NCI-H2107 (cell line): Measurements from ENCODE around the gene GNGT1.

Source experiments
- DNase-seq: peaks from one replicate; lab custom pipeline; 2025; lab: John Stamatoyannopoulos, UW

The GNGT1 gene

DNA sequence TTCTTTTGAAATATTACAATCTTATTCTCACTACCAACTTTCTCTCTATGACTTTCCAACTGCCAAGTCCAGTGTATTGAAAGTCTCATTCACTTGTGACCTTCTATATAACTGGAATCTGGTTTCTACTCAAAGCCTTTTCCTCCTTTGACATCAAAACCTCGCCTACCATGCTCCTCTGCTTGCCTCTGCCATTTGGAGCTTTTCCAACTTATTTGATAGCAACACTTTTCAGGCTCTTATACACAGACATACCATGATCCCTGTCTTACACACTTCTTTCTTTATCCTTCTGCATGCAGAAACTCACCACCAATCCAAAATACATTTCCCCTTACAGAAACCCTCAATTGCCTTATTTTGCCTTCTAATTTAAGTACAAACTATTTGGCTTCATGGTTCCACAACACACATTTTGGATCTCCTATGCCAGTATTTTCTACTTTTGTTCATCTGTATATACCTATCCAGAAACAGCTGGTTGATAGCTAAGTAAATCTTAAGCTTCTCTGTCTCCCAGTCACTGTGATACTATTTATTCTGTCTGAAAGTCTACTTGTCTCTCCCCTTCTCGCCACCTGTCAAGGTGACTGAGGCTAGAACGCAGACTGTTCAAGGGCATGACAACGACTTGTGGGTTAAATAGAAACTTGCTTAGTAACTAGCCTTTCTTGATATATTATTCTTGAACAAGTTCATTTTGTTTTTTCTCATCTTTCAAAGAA lies 37.6 kb downstream of the GNGT1 start:
- DNase-seq: no peak

DNA sequence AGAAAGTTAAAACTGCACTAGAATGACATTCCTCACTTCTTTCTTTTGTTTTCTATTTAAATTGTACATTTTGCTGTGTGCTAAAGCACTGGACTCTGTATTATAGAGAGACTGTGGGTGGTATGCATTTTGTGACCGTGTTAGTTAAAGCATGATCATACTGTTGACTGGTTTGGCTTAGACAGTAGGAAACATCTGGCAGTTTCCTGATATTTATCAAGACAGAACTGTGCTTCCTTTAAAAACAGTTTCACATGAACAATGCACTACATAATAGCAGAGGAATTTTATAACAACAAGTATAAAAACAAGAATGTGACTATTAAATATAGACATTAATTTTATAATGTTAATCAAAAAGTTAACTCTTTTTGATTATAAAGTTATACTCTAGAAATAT lies 38.3 kb downstream of the GNGT1 start:
- DNase-seq: no peak

DNA sequence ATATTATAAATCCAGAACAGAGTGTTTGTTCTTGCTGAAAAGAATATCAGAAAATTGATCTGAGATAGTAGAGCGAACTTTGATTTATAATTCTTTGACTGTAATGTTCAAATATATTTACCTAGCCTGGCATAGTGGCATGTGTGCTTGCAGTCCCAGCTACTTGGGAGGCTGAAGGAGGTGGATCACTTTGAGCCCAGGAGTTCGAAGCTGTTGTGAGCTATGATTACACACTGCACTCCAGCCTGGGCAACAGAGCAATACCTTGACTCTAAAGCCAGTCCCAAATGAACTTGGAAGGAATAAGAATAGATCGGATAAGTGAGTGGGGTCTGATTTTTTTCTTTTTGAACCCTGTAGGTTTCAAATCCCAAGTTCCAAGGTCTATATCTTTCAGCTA lies 38.7 kb downstream of the GNGT1 start:
- no peak for DNase-seq

DNA sequence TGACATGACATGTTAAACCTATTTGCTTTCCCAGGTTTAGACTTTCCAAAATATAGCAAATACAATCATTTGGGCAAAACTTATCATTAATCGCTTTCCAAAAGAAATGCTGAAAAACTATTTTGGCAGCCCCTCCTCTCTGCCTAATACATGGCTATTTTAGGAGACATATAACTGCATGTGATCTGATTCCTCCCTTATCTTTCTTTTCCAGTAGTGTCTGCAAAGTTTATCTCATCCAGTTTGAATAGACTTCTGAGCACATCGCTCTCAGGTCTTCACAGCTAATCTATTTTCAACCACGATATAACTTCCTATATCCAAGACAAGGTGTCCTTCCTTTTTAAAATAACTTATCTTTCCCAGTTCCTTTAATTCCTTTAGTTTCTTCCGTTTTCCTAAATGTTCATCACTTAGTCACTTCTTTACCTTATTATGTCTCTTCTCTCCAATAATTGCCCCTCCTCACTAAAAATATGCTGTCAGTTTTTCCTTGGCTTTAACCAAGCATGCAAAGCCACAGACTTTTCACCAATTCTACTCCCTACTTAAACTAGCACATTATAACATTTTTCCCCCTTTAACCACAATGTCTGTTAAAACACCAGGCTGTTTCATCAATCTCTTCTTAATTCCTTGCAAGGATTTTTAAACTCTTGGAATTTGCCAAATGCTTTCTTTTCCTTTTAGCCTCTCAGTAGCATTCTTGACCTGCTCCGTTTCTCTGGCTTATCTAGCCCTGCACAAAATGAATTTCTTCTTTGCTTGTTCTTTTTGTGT lies 39.6 kb downstream of the GNGT1 start:
- DNase-seq: no peak

DNA sequence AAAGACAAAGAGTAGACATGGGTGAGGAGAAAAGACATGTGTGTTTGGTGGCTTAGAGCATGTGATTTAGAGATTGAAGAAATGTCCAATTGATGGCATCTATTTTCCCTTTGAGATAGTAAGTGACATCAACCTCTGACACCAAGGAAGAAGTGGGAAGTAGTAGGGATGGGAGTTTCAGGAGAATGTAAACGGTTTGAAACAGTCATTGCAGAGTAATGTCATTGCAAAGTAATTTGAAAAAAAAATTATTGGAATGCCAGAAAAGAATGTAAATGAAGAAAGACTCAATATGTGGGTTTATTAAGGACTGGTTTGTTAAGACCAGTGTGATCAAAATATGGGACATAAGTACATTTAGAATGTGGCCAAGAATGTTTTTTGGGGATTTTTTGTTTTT lies 41.7 kb downstream of the GNGT1 start:
- DNase-seq: no peak

DNA sequence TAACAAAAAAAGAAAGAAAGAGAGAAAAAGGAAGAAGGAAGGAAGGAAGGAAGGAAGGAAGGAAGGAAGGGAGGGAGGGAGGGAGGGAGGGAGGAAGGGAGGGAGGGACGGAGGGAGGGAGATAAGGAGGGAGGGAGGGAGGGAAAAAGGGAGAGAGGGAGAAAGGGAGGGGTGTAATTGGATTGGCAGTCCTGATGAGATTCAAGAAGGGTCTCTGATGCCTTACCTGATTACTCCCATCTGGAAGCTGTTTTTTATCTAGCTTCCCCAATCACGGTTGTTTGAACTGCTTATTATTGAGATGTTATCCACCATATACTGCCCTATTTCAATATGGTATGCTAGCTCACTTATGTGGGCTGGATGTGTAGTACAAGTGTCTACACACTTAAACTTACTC lies 42.5 kb downstream of the GNGT1 start:
- no peak for DNase-seq

DNA sequence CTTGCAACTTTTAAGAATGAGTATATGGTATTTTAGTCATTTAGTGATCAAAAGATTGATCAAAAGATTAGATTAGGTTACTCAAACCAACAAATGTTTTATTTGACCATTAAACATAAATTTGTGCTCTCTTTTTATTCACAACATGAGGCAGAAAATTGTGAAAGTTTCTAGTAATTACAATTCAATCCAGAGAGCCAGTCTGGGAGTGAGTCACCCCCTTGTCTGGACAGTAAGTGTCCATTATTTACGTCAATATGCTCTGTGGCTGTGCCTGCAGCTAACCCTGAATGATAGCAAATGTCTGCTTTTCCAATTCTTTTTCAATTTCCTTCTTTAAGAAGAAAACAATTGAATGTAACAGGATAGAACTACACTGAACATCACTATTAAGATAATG lies 43.1 kb downstream of the GNGT1 start:
- no peak for DNase-seq

DNA sequence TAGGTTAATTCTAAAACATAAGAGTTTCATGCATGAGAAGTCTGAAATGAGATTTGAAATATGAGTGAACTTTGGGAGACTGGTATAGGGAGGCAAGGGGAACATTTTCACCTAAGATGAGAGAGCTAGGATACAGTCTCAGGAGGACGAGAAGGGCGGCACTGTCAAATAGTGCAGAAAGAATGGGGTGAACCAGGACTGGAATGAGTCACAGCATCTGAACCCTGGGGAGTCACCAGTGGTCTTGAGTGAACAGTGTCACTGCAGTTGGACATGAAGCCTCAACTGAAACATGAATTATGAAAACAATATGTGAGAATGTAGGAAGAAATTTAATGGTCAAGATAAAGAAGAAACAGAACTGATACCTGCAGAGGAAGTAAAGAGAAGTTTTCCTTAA lies 48.9 kb downstream of the GNGT1 start:
- no peak for DNase-seq

DNA sequence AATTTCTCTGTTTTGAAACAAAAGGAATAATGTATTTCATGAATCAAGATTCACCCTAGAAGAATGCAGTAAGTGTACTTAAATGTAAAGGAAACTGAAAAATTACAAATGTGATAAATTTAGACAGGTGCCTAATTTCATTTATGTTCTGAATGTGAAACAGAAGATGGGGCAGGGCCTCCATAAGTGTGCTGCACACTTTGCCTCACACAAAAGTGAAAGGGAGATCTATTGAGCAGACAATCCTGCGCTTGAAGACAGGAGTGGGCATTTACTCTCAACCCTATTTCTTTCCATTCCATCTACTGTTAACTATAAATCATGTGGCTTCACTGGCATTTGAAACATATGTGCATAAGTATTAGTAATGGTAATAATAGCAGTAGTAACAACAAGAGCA lies 51.4 kb downstream of the GNGT1 start:
- DNase-seq: no peak

DNA sequence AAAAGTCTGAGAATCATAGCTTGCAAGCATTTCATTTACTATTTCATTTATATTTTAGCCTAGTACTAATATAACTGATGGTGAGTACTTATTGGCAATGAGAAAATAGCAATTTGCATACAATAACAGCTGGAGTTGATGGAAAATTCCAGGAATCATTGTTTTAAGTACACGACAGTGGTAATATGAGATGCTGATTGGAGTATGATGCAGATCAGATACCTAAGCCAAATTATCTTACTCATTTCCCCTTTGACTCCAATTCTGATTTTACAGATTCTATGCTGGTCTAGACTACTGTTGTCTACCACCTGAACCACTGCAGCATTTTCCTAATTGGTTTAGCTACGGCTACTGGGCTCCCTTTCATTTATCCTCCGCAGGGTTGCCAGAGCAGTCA lies 51.8 kb downstream of the GNGT1 start:
- no peak for DNase-seq

DNA sequence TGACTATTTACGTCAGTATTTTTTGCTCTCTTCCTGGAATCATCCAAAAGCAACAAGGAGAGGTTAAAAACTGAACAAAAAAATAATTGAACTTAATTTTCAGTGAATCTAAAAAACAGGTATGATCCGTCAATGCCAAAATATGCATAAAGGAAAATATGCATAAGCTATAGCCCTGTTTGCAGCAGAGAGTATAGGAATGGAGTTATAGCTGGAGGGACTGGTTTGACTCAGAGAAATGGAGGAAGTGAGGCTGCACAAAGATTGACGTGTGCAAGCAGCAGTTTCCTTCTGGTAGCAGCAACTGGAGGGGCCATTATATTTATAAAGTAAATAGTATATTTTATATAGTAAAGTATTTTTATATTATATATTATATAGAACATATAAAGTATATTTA lies 52.3 kb downstream of the GNGT1 start:
- no peak for DNase-seq
